ENCODE data around the gene TEK. TPM values are rescaled to one million over a fixed set of nuclear protein-coding genes. Genes with fewer than 3 reads are reported as not detected.

The TEK gene
- total RNA-seq, 1 experiment from 2014 or later = not detected

GRCh38 chr9:27094640-27095298 is 14.3 kb upstream of the TEK start:
- H3K36me3 Mint-ChIP-seq (ENCODE audit: insufficient read depth, unreplicated experiment) = no peaks in the 10 kb centered on the region
- no TSS peak for BruUV-seq (replicated peaks)
- TF ChIP-seq, protein P1, sequence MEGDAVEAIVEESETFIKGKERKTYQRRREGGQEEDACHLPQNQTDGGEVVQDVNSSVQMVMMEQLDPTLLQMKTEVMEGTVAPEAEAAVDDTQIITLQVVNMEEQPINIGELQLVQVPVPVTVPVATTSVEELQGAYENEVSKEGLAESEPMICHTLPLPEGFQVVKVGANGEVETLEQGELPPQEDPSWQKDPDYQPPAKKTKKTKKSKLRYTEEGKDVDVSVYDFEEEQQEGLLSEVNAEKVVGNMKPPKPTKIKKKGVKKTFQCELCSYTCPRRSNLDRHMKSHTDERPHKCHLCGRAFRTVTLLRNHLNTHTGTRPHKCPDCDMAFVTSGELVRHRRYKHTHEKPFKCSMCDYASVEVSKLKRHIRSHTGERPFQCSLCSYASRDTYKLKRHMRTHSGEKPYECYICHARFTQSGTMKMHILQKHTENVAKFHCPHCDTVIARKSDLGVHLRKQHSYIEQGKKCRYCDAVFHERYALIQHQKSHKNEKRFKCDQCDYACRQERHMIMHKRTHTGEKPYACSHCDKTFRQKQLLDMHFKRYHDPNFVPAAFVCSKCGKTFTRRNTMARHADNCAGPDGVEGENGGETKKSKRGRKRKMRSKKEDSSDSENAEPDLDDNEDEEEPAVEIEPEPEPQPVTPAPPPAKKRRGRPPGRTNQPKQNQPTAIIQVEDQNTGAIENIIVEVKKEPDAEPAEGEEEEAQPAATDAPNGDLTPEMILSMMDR (IDR thresholded peaks at IDR 0.05; ENCODE audit: unreplicated experiment) = no peak
- intact Hi-C loops (cut with micrococcal nuclease; ENCODE audit: unreplicated experiment) = no loop called here
- H3K27me3 Mint-ChIP-seq (ENCODE audit: unreplicated experiment) = no peaks in the 10 kb centered on the region
- no peak for DNase-seq
- CTCF ChIA-PET = no interaction called here
- no peaks in the 10 kb centered on the region for H3K9me3 Mint-ChIP-seq (ENCODE audit: low read depth, unreplicated experiment)
- no peak overlapping the region for H3K4me3 Mint-ChIP-seq (ENCODE audit: low read depth, unreplicated experiment)
- no peaks in the 10 kb centered on the region for H3K4me1 Mint-ChIP-seq (ENCODE audit: low read depth, unreplicated experiment)
- H3K27ac Mint-ChIP-seq (ENCODE audit: unreplicated experiment) = no peak overlapping the region

- CTCF ChIA-PET = no interaction called here
- Mint-ChIP-seq H3K27ac (ENCODE audit: unreplicated experiment) (no peak overlapping the region), H3K9me3 (ENCODE audit: low read depth, unreplicated experiment) (no peaks in the 10 kb centered on the region), H3K36me3 (ENCODE audit: insufficient read depth, unreplicated experiment) (no peaks in the 10 kb centered on the region), H3K4me1 (ENCODE audit: low read depth, unreplicated experiment) (peaks cover 8% of the 10 kb centered on the region), H3K4me3 (ENCODE audit: low read depth, unreplicated experiment) (no peak overlapping the region), H3K27me3 (ENCODE audit: unreplicated experiment) (no peaks in the 10 kb centered on the region)
- intact Hi-C loops (cut with micrococcal nuclease; ENCODE audit: unreplicated experiment) = loop anchor here (10.0 kb wide), 1 partner anchor 52 kb away; no protein-coding TSS in a partner anchor
- BruUV-seq (replicated peaks) = no TSS peak
- DNase-seq = no peak
- TF ChIP-seq, protein P1 (IDR thresholded peaks at IDR 0.05; ENCODE audit: unreplicated experiment) = no peak
Observed at GRCh38 chr9:27107241-27107640, 1.8 kb upstream of the TEK start.

DNA sequence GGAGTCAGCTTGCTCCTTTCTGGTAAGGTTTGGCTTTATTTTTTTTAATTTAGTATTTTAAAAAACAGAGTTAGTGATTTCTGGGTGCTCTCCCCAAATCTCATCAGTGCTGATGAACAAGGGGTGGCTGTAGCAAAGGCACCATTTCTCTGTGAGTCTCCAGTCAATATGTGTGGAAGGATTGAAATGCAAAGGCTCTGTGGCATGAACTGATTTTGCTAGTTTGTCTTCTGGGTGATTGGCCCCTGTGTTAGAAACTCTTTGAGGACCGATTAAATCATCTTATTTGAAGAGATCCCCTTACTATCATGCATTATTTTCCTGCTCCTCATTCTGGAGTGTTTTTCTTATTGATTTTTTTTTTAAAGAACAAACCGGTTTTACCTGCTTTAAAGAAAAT is 596 bp downstream of the TEK start:
- no peaks in the 10 kb centered on the region for H3K27me3 Mint-ChIP-seq (ENCODE audit: unreplicated experiment)

DNA sequence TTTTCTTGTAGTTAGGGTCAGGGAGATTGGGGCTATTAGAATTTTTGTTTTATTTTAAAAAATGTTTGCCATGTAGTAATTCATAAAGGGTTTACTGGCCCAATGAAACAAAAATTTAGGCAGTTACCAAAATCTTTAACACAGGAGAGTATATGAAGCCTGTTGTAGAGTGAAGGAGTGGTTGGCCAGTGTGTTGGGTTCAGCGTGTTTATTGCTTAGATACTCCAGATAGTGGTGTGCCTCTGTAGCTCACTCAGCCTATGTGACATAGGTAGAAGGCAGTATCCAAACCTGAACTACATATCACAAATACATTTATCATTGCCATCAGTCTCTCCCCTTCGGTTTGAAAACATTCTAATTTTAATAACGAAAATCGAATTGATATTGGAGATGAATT is 1.2 kb downstream of the TEK start:
- no TSS peak for BruUV-seq (replicated peaks)
- no peaks in the 10 kb centered on the region for H3K27me3 Mint-ChIP-seq (ENCODE audit: unreplicated experiment)
- H3K9me3 Mint-ChIP-seq (ENCODE audit: low read depth, unreplicated experiment) = no peaks in the 10 kb centered on the region
- no peak for DNase-seq
- H3K4me1 Mint-ChIP-seq (ENCODE audit: low read depth, unreplicated experiment) = peaks cover 8% of the 10 kb centered on the region
- H3K27ac Mint-ChIP-seq (ENCODE audit: unreplicated experiment) = no peak overlapping the region
- no peak overlapping the region for H3K4me3 Mint-ChIP-seq (ENCODE audit: low read depth, unreplicated experiment)
- intact Hi-C loops (cut with micrococcal nuclease; ENCODE audit: unreplicated experiment) = no loop called here
- TF ChIP-seq, protein P1 (IDR thresholded peaks at IDR 0.05; ENCODE audit: unreplicated experiment) = no peak
- CTCF ChIA-PET = no interaction called here
- H3K36me3 Mint-ChIP-seq (ENCODE audit: insufficient read depth, unreplicated experiment) = no peaks in the 10 kb centered on the region

More for the DNA sequence above, 596 bp downstream of the TEK start:
- CTCF ChIA-PET = no interaction called here
- no TSS peak for BruUV-seq (replicated peaks)
- Mint-ChIP-seq H3K9me3 (ENCODE audit: low read depth, unreplicated experiment) (no peaks in the 10 kb centered on the region), H3K27ac (ENCODE audit: unreplicated experiment) (no peak overlapping the region), H3K4me3 (ENCODE audit: low read depth, unreplicated experiment) (no peak overlapping the region), H3K4me1 (ENCODE audit: low read depth, unreplicated experiment) (peaks cover 8% of the 10 kb centered on the region), H3K36me3 (ENCODE audit: insufficient read depth, unreplicated experiment) (no peaks in the 10 kb centered on the region)
- TF ChIP-seq, protein P1 (IDR thresholded peaks at IDR 0.05; ENCODE audit: unreplicated experiment) = no peak
- intact Hi-C loops (cut with micrococcal nuclease; ENCODE audit: unreplicated experiment) = loop anchor here (10.0 kb wide), 1 partner anchor 55 kb away; no protein-coding TSS in a partner anchor
- DNase-seq = no peak

Measured in Calu3 (cell line).